NCI-H345 (cell line): ENCODE data around the gene KLHDC9.
"Not testable (repeated sequence)": the region's sequence is repeated elsewhere in the genome, so short reads cannot be mapped to it uniquely, and the experiment has no call there.

ENCODE experiments used
- DNase-seq: peaks from one replicate; lab custom pipeline; 2025; lab: John Stamatoyannopoulos, UW

KLHDC9 gene

GRCh38 chr1:161096015-161096414 is 2.1 kb upstream of the KLHDC9 start:
- DNase-seq, result no peak

- no peak for DNase-seq
These were observed 1.6 kb upstream of the KLHDC9 start for GRCh38 chr1:161096530-161096929.

GRCh38 chr1:161099090-161099802 is 1.1 kb downstream of the KLHDC9 start:
- peak; percentile 7 for DNase-seq

GRCh38 chr1:161100556-161100955 is 2.4 kb downstream of the KLHDC9 start:
- no peak for DNase-seq

GRCh38 chr1:161106431-161106830 is 8.3 kb downstream of the KLHDC9 start:
- no peak for DNase-seq

- no peak for DNase-seq
These were observed 13.0 kb downstream of the KLHDC9 start for GRCh38 chr1:161111117-161111516.

- DNase-seq, result no peak
These were observed 13.4 kb downstream of the KLHDC9 start for GRCh38 chr1:161111527-161111926.

GRCh38 chr1:161113915-161114314 is 15.8 kb downstream of the KLHDC9 start:
- no peak for DNase-seq

- no peak for DNase-seq
These were observed 16.4 kb downstream of the KLHDC9 start for GRCh38 chr1:161114556-161114955.

GRCh38 chr1:161115132-161115711 is 17.1 kb downstream of the KLHDC9 start:
- DNase-seq, result no peak

GRCh38 chr1:161115961-161116360 is 17.8 kb downstream of the KLHDC9 start:
- not testable (repeated sequence) for DNase-seq

GRCh38 chr1:161117759-161118581 is 19.8 kb downstream of the KLHDC9 start, which contains the start of the genes NIT1 and PFDN2:
NIT1 (plus strand) TSS chr1:161118105; CDS start chr1:161118177, 72 bp downstream.
PFDN2 (minus strand) TSS chr1:161118037; CDS start chr1:161118026, 11 bp downstream.
- DNase-seq, result peak; percentile 89

GRCh38 chr1:161119092-161119903 is 21.1 kb downstream of the KLHDC9 start:
- no peak for DNase-seq

- DNase-seq, result no peak
These were observed 23.0 kb downstream of the KLHDC9 start for GRCh38 chr1:161121042-161121650.

GRCh38 chr1:161121834-161122233 is 23.7 kb downstream of the KLHDC9 start:
- DNase-seq, result no peak

- no peak for DNase-seq
These were observed 24.8 kb downstream of the KLHDC9 start for GRCh38 chr1:161122967-161123366.

- no peak for DNase-seq
These were observed 29.5 kb downstream of the KLHDC9 start for GRCh38 chr1:161127649-161128048.

- no peak for DNase-seq
These were observed 30.6 kb downstream of the KLHDC9 start for GRCh38 chr1:161128591-161129420.

- DNase-seq, result no peak
These were observed 32.1 kb downstream of the KLHDC9 start for GRCh38 chr1:161130266-161130665.
